Esophagus muscularis mucosa (tissue), 4 donors: ENCODE measurements around the gene SFT2D3.

Experiments
- EP300 ChIP-seq: sonication (generic); formaldehyde crosslinking; IDR thresholded peaks from one replicate; pipeline ENCODE4 v1.6.1; 2017; ENCODE audit warnings: antibody characterized with exemption
- POLR2A ChIP-seq: fragments of 450-650 bp; IDR thresholded peaks from one replicate; pipeline ENCODE4 v1.6.1; 2017; ENCODE audit warnings: antibody characterized with exemption, moderate library complexity, mild to moderate bottlenecking, low read depth
- POLR2AphosphoS5 ChIP-seq, 2 donors: sonication (generic); formaldehyde crosslinking; IDR thresholded peaks; one replicate each; pipeline ENCODE4 v1.6.1; 2017; ENCODE audit warnings: antibody characterized with exemption in 2 of 2
- TF ChIP-seq, protein P1 (sequence below), 3 experiments: fragments of 200-600 bp in 2 of 3; fragments of 450-650 bp in 1 of 3; sonication (generic) in 2 of 3; IDR thresholded peaks; one replicate each; pipeline ENCODE4 v1.5.1; 2017 to 2019; ENCODE audit warnings: antibody characterized with exemption in 3 of 3, mild to moderate bottlenecking in 2 of 3, moderate library complexity in 1 of 3

- TF ChIP-seq, protein P1, sequence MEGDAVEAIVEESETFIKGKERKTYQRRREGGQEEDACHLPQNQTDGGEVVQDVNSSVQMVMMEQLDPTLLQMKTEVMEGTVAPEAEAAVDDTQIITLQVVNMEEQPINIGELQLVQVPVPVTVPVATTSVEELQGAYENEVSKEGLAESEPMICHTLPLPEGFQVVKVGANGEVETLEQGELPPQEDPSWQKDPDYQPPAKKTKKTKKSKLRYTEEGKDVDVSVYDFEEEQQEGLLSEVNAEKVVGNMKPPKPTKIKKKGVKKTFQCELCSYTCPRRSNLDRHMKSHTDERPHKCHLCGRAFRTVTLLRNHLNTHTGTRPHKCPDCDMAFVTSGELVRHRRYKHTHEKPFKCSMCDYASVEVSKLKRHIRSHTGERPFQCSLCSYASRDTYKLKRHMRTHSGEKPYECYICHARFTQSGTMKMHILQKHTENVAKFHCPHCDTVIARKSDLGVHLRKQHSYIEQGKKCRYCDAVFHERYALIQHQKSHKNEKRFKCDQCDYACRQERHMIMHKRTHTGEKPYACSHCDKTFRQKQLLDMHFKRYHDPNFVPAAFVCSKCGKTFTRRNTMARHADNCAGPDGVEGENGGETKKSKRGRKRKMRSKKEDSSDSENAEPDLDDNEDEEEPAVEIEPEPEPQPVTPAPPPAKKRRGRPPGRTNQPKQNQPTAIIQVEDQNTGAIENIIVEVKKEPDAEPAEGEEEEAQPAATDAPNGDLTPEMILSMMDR (IDR thresholded peaks at IDR 0.05): peak in 1 of 3 experiments; percentile 9
- TF ChIP-seq POLR2AphosphoS5 (IDR thresholded peaks at IDR 0.05) (peak; percentile 84 to 90), EP300 (no peak), POLR2A (peak; percentile 57)
Observed at GRCh38 chr2:127701193-127701650, at the start of gene SFT2D3.
